ENCODE measurements around the gene MAP3K13.
"Not testable (repeated sequence)": the region's sequence is repeated elsewhere in the genome, so short reads cannot be mapped to it uniquely, and the experiment has no call there.

The MAP3K13 gene

GRCh38 chr3:185411133-185411532 lies 48.2 kb downstream of the MAP3K13 start:
- no peak for DNase-seq (ENCODE audit: low spot score)
- TF ChIP-seq, protein P1, sequence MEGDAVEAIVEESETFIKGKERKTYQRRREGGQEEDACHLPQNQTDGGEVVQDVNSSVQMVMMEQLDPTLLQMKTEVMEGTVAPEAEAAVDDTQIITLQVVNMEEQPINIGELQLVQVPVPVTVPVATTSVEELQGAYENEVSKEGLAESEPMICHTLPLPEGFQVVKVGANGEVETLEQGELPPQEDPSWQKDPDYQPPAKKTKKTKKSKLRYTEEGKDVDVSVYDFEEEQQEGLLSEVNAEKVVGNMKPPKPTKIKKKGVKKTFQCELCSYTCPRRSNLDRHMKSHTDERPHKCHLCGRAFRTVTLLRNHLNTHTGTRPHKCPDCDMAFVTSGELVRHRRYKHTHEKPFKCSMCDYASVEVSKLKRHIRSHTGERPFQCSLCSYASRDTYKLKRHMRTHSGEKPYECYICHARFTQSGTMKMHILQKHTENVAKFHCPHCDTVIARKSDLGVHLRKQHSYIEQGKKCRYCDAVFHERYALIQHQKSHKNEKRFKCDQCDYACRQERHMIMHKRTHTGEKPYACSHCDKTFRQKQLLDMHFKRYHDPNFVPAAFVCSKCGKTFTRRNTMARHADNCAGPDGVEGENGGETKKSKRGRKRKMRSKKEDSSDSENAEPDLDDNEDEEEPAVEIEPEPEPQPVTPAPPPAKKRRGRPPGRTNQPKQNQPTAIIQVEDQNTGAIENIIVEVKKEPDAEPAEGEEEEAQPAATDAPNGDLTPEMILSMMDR (IDR thresholded peaks at IDR 0.05; ENCODE audit: extremely low read depth, insufficient read depth, missing control alignments): no peak
- in situ Hi-C loops (cut with MboI; ENCODE audit: low pct_unique_long_range_greater_than_20kb, low sequenced_read_pairs, unreplicated experiment): no loop called here

DNA sequence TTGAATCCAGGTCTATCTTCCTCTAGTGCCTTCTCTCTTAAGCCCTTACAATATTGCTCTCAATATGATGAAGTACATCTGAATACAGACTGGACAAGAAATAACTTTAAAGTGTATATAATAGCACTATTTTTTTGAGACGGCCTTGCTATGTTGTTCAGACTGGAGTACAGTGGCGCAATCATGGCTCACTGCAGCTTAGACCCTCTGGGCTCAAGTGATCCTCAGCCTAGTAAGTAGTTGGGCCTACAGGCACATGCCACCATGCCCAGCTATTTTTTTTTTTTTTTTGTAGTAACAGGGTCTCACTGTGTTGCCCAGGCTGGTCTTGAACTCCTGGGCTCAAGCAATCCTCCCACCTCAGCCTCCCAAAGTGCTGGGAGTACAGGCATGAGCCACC lies 53.6 kb downstream of the MAP3K13 start:
- no peak for DNase-seq (ENCODE audit: low spot score)
- TF ChIP-seq, protein P1 (IDR thresholded peaks at IDR 0.05; ENCODE audit: extremely low read depth, insufficient read depth, missing control alignments): no peak

DNA sequence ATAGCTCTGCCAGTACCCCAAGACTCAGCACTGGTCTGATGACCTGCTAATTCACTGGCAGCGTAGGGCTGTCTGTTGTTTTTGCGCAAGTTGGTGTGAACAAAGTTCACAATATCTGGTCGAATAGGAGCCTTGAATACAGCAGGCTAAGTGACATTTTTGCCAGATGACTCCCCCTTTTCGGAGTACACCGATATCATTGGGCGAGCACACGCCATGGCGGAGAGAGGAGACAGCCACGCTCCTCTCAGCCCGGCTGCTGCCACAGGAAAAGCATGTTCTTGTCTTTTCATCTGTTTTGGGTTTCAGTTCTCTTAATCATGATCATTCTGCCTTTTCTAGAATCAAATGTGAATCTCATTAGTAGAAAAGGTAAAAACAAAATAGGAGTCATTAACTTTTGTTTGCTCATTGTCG lies 55.6 kb downstream of the MAP3K13 start:
- in situ Hi-C loops (cut with MboI; ENCODE audit: low pct_unique_long_range_greater_than_20kb, low sequenced_read_pairs, unreplicated experiment): not testable (repeated sequence)

More for the DNA sequence above, 53.6 kb downstream of the MAP3K13 start:
- in situ Hi-C loops (cut with MboI; ENCODE audit: low pct_unique_long_range_greater_than_20kb, low sequenced_read_pairs, unreplicated experiment): no loop called here

DNA sequence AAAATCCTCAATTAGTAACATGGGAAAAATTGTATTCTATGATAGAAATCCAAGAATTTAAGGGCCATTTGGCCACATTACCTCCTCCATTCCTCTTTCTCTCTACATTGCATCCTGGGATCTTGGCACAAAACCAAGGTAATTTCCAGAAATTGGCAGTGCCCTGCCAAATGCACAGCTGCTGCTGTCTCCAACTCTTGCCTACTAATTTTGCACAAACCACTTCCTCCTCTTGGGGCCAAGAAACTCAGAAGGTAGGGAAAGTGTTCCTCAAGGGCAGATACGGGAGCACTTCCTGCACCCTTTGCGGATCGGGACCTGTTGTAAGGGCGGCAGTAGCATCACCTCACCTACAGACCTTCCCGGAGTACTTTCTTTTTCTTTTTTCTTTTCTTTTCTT lies 57.8 kb downstream of the MAP3K13 start:
- in situ Hi-C loops (cut with MboI; ENCODE audit: low pct_unique_long_range_greater_than_20kb, low sequenced_read_pairs, unreplicated experiment): no loop called here
- TF ChIP-seq, protein P1 (IDR thresholded peaks at IDR 0.05; ENCODE audit: extremely low read depth, insufficient read depth, missing control alignments): no peak
- DNase-seq (ENCODE audit: low spot score): no peak

More for the DNA sequence above, 55.6 kb downstream of the MAP3K13 start:
- not testable (repeated sequence) for DNase-seq (ENCODE audit: low spot score)

- TF ChIP-seq, protein P1 (IDR thresholded peaks at IDR 0.05; ENCODE audit: extremely low read depth, insufficient read depth, missing control alignments): no peak
- DNase-seq (ENCODE audit: low spot score): no peak
- in situ Hi-C loops (cut with MboI; ENCODE audit: low pct_unique_long_range_greater_than_20kb, low sequenced_read_pairs, unreplicated experiment): no loop called here
Measured at GRCh38 chr3:185421577-185422232, 58.8 kb downstream of the MAP3K13 start.

DNA sequence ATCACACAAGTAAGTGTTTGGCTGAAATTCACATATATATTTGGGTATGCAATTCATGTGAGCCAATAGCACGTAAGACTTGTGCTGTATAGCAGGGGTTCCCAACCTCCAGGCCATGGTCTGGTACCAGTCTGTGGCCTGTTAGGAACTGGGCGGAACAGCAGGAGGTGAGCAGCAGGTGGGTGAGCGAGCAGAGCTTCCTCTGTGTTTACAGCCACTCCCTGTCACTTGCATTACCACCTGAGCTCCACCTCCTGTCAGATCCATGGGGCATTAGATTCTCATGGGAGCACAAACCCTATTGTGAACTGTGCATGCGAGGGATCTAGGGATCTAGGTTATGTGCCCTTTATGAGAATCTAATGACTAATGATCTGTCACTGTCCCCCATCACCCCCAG lies 59.7 kb downstream of the MAP3K13 start:
- TF ChIP-seq, protein P1 (IDR thresholded peaks at IDR 0.05; ENCODE audit: extremely low read depth, insufficient read depth, missing control alignments): no peak
- DNase-seq (ENCODE audit: low spot score): no peak
- in situ Hi-C loops (cut with MboI; ENCODE audit: low pct_unique_long_range_greater_than_20kb, low sequenced_read_pairs, unreplicated experiment): no loop called here

GRCh38 chr3:185423178-185423577 lies 60.2 kb downstream of the MAP3K13 start:
- in situ Hi-C loops (cut with MboI; ENCODE audit: low pct_unique_long_range_greater_than_20kb, low sequenced_read_pairs, unreplicated experiment): no loop called here
- DNase-seq (ENCODE audit: low spot score): no peak
- TF ChIP-seq, protein P1 (IDR thresholded peaks at IDR 0.05; ENCODE audit: extremely low read depth, insufficient read depth, missing control alignments): no peak
